GM12878 (cell line): ENCODE results near the gene LMF1.
"Not testable (repeated sequence)": the region's sequence is repeated elsewhere in the genome, so short reads cannot be mapped to it uniquely, and the experiment has no call there.

Source experiments
- BHLHE40 ChIP-seq, 2 experiments: fragments of 450-650 bp in 1 of 2; IDR thresholded peaks; 2 replicates each; pipeline ENCODE4 v1.6.1; 2011 to 2017; ENCODE audit warnings: low read depth in 2 of 2, borderline replicate concordance in 1 of 2, improper control_type of control experiment in 1 of 2, low read length in 1 of 2, mild to moderate bottlenecking in 1 of 2
- ETV6 ChIP-seq, 2 experiments: fragments of 450-650 bp in 1 of 2; IDR thresholded peaks in 1 of 2; conservative IDR thresholded peaks in 1 of 2; 2 replicates each; pipeline ENCODE4 v1.6.1; 2014; ENCODE audit warnings: antibody characterized with exemption in 1 of 2, borderline replicate concordance in 1 of 2, low read depth in 1 of 2, mild to moderate bottlenecking in 1 of 2, moderate library complexity in 1 of 2
- EZH2 ChIP-seq: IDR thresholded peaks from 2 replicates; pipeline ENCODE4 v1.6.1; 2012; ENCODE audit warnings: low read depth, mild to moderate bottlenecking, control low read depth, inconsistent platforms, low read length, borderline replicate concordance; ENCODE audit not compliant: control insufficient read depth
- SIN3A ChIP-seq: IDR thresholded peaks from 2 replicates; pipeline ENCODE4 v1.6.1; 2012; ENCODE audit warnings: low read depth, low read length, improper control_type of control experiment
- TF ChIP-seq, protein P1 (sequence below): fragments of 150-350 bp; IDR thresholded peaks from 2 replicates; pipeline ENCODE4 v1.6.1; 2016; ENCODE audit warnings: low read depth, low read length
- TF ChIP-seq, protein P2 (sequence below), 3 experiments: IDR thresholded peaks in 2 of 3; conservative IDR thresholded peaks in 1 of 3; 2 replicates each; pipeline ENCODE4 v1.5.1; 2011; ENCODE audit warnings: low read depth in 3 of 3, low read length in 3 of 3, mild to moderate bottlenecking in 3 of 3, control low read depth in 2 of 3, moderate library complexity in 2 of 3, inconsistent platforms in 1 of 3, mixed read lengths in 1 of 3; ENCODE audit not compliant: control insufficient read depth in 2 of 3, insufficient read depth in 1 of 3; ENCODE audit errors: extremely low read depth in 1 of 3

GRCh38 chr16:820044-820408, 150.8 kb downstream of the LMF1 start:
- TF ChIP-seq BHLHE40 (IDR thresholded peaks at IDR 0.05; ENCODE audit: borderline replicate concordance in 1 of 2, low read depth in 2 of 2, low read length in 1 of 2); ETV6 (conservative IDR thresholded peaks at IDR 0.05 in 1 of 2, IDR thresholded peaks at IDR 0.05 in 1 of 2; ENCODE audit: borderline replicate concordance in 1 of 2, low read depth in 1 of 2); EZH2; SIN3A: not testable (repeated sequence)
- TF ChIP-seq, protein P1, sequence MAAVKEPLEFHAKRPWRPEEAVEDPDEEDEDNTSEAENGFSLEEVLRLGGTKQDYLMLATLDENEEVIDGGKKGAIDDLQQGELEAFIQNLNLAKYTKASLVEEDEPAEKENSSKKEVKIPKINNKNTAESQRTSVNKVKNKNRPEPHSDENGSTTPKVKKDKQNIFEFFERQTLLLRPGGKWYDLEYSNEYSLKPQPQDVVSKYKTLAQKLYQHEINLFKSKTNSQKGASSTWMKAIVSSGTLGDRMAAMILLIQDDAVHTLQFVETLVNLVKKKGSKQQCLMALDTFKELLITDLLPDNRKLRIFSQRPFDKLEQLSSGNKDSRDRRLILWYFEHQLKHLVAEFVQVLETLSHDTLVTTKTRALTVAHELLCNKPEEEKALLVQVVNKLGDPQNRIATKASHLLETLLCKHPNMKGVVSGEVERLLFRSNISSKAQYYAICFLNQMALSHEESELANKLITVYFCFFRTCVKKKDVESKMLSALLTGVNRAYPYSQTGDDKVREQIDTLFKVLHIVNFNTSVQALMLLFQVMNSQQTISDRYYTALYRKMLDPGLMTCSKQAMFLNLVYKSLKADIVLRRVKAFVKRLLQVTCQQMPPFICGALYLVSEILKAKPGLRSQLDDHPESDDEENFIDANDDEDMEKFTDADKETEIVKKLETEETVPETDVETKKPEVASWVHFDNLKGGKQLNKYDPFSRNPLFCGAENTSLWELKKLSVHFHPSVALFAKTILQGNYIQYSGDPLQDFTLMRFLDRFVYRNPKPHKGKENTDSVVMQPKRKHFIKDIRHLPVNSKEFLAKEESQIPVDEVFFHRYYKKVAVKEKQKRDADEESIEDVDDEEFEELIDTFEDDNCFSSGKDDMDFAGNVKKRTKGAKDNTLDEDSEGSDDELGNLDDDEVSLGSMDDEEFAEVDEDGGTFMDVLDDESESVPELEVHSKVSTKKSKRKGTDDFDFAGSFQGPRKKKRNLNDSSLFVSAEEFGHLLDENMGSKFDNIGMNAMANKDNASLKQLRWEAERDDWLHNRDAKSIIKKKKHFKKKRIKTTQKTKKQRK: not testable (repeated sequence)
- TF ChIP-seq, protein P2, sequence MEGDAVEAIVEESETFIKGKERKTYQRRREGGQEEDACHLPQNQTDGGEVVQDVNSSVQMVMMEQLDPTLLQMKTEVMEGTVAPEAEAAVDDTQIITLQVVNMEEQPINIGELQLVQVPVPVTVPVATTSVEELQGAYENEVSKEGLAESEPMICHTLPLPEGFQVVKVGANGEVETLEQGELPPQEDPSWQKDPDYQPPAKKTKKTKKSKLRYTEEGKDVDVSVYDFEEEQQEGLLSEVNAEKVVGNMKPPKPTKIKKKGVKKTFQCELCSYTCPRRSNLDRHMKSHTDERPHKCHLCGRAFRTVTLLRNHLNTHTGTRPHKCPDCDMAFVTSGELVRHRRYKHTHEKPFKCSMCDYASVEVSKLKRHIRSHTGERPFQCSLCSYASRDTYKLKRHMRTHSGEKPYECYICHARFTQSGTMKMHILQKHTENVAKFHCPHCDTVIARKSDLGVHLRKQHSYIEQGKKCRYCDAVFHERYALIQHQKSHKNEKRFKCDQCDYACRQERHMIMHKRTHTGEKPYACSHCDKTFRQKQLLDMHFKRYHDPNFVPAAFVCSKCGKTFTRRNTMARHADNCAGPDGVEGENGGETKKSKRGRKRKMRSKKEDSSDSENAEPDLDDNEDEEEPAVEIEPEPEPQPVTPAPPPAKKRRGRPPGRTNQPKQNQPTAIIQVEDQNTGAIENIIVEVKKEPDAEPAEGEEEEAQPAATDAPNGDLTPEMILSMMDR (IDR thresholded peaks at IDR 0.05 in 2 of 3, conservative IDR thresholded peaks at IDR 0.05 in 1 of 3; ENCODE audit: control insufficient read depth in 2 of 3, extremely low read depth in 1 of 3, insufficient read depth in 1 of 3, low read depth in 3 of 3, low read length in 3 of 3): not testable (repeated sequence)
